ENCODE measurements around the gene FAM240A. TPM values are rescaled to one million over a fixed set of nuclear protein-coding genes. Genes with fewer than 3 reads are reported as not detected.
"Not testable (repeated sequence)": the region's sequence is repeated elsewhere in the genome, so short reads cannot be mapped to it uniquely, and the experiment has no call there.

The FAM240A gene
- total RNA-seq, 1 donor from 2014 or later, result not detected

DNA sequence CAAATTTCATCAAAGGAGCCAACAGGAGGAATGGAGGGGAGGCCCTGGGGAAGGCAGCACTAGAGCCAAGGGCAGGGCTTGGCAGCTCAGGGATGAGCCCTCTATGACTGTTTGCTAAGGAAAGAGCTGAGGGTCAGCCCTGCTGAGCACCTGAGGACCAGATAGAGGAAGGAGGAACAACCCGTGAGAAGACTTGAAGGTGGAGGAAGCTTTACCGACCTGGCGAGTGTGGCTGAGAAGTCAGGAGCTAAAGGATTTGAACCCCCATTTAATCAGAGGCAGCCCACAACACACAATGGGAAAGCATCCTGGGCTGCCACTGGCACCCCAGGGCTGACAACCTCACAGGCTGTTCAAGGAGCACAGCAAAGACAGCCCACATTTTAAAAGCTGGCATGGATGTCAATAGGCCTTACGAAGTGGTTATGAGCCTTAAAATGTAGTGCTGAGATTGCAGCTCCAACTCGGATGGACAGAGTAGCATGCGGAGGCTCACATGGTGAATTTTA, 25.5 kb upstream of the FAM240A start:
- no peak for DNase-seq (ENCODE audit: low read depth)

DNA sequence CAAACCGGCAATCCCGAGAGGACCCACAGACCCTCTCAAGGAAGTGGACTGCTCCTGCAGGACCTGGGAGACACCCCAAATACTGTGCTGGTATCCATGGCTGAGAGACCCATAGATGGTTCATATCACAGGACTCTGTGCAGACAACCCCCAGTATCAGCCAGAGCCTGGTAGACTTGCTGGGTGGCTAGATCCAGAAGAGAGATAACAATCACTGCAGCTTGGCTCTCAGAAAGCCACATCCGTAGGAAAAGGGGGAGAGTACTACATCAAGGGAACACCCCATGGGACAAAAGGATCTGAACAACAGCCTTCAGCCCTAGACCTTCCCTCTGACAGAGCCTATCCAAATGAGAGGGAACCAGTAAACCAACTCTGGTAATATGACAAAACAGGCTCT, 25.1 kb upstream of the FAM240A start:
- DNase-seq (ENCODE audit: low read depth), result not testable (repeated sequence)

DNA sequence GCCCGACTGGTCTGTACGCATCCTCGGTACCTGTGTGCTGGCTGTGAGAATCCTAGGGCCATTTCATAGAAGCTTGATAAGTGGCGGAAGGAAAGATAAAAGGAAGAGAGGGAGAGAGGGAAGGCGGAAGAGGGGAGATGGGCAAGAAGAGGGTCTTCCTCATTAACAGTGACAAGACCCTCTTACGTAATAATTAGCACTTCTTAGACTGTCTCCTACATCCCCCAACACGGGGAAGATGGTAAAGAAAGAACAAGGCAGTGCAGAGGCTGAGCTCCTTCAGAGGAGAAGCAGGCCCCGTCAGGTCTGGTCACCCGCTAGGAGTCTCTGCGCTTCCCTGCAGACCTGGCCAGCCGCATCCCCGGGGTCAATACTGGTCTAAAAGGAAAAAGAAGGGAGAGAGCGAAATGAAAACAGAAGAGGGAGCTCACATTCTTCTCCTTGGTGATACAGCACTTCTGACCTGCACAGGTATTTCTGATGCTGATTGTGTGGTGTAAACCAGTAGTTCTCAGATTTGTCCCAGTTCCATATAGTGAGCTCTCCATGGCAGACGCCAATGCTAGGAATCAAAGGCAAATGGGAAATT, 19.0 kb upstream of the FAM240A start:
- DNase-seq (ENCODE audit: low read depth), result no peak

DNA sequence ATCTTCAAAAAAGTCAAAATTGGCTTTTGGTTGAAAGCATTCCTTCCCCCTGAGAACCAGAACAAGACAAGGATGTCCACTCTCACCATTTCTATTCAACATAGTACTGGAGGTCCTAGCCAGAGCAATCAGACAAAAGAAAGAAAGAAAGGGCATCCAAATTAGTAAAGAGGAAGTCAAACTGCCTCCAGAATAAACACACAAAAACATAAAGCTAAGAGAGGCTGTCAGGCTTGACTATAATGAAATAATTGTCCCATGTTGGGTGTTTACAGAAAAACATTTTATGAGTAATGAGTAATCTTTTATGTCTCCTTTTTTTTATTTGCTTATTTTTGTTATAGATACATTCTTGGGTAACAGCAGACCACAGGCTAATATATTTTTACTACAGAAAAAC, 18.3 kb upstream of the FAM240A start:
- no peak for DNase-seq (ENCODE audit: low read depth)

DNA sequence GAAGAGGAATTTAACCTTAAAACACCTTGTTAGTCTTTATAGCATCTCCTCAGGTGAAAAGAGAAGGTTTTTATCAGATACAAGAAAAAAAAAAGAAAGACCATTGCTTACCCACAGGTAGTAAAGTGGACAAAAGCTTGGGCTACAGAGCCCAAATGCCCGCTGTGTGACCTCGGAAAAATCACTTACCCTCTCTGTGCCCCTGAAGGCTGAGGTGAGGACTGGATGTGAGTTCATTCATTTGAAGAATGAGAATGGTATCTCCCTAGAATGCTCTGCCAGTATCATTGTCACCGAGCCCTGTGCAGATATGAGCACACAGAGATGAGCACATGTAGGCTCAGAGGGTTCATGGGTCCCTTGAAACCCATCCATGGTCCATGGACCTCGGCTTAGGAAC, 17.6 kb upstream of the FAM240A start:
- no peak for DNase-seq (ENCODE audit: low read depth)

DNA sequence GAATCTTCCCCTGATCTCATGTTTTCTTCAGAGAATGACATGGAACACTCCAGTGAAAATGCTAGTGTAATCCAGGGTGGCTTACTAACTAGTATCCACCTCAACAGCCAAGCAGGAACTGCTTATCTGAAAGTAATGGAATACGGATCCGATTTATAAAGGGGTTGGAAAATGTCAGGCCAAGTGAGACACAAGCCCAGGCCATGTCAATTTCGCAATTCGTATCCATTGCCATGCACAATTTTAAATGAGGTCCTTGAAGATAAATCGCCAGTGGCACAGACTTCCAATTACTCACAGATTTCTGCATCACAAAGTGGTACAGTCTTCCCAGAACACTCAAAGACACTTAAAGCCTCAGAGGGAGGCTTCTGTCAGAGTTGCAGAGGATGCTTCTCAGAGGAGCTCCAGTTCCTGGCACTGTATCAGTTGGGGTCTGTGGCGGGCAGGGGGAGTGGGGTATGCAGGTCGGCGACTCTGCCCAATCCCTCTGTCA, 16.5 kb upstream of the FAM240A start:
- no peak for DNase-seq (ENCODE audit: low read depth)

DNA sequence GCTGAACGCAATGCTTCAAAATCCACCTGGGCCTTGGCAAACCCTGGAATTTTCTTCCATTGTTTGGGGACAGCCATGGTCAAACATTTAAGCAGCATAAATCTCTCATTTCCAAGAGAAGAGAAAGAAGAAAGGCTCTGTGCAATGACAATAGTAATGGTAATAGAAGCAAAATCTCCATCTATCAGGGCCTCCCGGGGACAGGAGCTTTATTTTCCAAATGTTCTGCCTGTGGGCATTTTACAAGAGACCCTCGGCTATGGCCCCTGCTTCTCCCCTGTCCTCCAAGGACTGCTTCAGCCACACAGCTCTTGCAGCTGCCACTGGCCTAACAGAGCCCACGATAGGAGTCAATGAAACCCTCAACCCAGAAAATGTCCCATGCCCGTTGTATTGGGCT, 12.7 kb upstream of the FAM240A start:
- DNase-seq (ENCODE audit: low read depth), result no peak

DNA sequence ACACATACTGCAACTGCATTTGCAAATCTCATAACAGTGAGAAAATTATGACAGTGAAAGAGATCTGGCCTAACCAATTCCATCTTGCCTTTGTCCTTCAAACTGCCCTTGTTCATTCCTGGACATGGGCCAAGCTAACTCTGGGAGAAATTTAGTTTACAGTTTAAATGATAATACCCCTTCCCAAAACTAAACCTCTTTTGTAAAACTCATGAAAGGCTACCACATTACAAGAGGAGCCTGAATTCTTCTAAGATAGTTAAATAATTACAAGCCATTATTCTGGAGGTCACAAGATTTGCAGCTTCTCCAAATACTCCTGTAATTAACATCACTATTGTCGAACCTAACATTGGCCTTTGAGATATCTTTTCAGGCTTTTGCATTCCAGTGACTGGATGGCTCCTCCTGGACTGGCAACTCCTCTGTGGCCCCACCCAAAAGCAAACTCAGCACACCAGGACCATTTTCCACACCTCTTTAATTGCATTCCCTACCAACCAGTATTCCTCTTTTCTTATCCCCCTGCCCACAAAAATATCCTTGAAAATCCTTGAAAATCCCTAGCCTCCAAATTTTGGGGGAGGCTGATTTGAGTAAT, 8.8 kb upstream of the FAM240A start:
- DNase-seq (ENCODE audit: low read depth), result no peak

DNA sequence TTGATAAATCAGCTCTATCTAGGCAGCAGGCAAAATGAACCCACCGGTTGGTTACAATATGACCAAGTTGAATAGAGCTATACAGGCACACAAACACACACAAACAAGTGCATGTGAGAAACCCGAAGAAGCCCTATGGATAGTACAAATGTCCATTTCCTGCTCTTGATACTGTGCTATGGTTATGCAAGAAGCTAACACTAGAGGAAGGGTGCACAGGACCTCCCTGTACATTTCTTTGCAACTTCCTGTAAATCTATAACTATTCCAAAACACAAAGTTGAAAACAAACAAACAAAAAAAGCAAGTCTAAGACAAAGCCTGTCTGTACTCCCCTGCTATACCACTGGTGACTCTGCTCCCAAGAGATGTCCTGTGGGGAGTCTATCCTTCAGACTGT, 8.2 kb upstream of the FAM240A start:
- DNase-seq (ENCODE audit: low read depth), result no peak

DNA sequence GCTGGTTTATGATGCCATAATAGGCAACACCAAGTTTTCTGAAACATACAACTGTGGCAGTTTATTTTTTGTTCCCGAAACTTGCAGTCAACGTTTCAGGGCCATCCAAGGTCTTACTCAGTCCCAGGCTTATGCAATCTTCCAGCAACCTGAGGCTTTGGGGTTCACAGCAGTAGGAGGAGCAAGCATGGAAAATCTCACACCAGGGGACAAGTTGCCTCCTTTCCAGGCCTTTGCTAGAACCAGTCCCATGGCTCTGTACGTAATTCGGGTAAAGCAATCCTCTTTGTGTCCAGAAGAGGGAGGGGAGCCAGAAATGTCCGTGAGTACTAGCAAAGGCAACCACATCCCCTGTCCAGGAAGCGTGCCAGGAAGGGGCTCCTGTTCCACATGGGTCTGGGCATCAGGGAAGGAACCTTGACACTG, 4.7 kb upstream of the FAM240A start:
- DNase-seq (ENCODE audit: low read depth), result no peak

DNA sequence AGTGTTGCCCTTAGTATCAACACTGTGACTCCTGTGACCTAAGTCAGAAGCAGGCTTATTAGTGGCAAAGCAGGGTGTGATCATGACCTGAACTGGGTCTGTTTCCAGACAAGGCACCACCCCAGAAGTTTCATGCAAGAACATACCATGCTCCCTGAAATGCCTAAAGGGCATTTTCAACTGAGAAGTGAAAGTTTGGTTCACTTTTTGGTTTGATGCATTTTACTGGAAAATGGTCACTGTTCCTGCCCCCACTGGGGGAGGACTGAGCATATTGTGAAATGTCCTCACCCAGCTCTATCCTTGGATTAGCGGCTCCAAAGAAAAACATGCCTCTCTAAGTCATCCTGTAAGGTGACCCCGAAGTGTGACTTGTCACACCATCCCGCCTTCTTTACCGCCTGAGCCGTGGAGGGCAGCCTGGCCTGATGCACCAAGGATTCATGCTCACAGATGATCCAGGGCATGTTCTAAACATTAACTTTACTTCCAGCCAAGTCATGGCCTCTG, 3.1 kb upstream of the FAM240A start:
- DNase-seq (ENCODE audit: low read depth), result peak; percentile 51

DNA sequence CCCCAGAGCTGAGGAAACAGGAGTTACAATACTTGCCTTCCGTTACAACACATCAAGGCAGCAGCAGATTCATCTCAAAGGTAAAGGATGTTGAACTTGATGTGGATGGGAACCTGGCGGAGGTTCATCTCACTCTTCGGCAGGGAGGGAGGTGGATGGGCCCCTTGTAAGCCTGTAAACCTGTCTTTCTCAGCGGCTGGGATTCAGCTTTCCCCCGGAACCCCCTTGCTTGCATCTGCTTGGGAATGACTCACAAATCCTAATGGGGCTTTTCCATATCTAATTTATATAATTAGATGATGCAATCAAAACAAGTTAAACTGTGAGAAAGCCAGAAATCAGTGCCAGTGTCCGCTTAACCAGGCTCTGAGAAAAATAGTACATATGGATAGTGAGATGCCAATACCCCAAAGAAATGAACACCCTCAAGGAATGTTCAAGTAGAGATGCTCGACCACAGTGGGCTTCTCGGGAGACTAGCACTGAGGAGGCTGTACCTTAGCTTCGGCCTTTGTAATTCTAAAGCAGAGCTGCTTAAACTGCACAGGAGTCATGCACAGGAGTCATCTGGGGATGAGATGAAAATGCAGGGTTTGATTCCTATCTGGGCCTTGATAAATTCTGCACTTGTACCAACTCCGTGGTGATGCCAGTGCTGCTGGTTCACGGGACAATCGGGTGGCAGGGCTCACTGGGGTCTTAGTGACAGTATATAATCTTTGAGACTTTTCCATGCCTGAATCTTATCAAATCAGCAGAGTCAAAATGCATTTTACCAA, 2.2 kb upstream of the FAM240A start:
- no peak for DNase-seq (ENCODE audit: low read depth)

DNA sequence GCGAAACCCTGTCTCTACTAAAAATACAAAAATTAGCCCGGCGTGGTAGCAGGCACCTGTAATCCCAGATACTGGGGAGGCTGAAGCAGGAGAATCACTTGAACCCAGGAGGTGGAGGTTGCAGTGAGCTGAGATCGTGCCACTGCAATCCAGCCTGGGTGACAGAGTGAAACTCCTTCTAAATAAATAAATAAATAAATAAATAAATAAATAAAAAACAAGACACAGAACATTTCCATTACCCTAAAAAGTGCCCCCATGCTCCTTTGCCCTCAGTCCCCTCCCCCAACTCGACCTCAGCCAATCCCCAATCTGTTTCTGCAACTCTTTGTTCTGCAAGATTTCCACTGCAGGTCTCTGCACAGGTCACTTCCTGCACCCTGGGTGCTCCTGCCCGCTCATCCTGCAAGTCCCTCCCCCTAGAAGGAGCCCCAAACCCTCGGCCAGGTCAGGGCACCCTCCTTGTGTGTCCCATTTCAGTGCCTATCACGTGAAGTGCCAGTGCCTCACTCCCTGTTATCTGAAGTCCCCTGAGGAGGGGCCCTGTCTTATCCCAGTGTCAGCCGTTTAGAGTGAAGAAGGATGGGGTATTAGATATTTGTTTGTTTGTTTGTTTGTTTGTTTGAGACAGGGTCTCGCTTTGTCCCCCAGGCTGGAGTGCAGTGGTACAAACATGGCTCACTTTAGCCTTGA, 1.1 kb downstream of the FAM240A start:
- no peak for DNase-seq (ENCODE audit: low read depth)

DNA sequence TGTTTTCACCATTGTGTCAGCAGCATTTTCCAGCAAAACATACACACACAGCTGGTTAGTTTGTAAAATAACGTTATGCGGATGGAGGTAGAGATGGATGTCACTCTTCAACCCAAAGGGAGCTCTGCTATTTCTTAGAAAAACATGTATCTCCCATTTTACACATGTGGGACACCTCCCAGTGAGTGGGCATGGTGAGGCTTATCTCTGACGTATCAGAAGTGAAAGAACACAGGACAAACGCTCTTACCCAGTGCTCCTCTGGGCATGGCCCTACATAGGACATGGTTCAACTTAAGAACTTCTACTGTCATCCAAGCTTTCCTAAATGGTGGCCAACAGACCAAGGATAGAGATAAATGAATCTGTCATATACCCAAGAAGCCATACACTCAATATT, 2.1 kb downstream of the FAM240A start:
- no peak for DNase-seq (ENCODE audit: low read depth)

DNA sequence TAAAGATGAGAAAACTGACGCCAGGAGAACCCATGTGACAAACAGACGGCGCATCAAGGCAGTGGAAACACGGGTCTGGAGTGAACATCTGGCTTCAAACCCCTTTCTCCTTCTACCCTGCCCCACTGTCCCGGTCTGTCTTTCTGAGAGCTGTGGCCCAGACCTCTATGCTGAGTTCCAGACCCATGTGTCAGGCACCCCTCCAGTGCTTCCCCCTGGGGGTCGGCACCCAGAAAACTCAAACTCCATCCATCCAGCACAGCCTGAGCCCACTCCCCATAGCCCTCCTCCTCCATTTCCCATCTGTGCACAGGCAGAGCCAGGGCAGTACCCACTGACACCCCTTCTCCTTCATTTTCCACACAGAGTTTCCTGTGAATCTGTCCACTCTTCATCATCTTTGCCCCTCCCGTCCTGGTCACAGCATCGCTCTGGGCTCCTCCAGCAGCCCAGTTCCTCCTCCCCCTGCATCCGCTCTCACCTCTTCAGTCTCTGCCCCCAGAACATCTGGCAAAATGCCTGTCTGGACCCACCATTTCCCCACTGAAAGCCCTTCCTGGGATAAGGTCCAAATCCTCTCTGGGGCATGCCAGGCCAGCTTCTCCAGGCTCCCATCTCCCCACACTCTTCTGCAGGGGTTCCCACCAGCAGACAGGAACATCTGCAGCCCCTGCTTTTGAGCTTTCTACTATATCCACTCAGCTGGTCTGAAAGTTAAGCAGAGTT, 2.9 kb downstream of the FAM240A start:
- DNase-seq (ENCODE audit: low read depth), result no peak

DNA sequence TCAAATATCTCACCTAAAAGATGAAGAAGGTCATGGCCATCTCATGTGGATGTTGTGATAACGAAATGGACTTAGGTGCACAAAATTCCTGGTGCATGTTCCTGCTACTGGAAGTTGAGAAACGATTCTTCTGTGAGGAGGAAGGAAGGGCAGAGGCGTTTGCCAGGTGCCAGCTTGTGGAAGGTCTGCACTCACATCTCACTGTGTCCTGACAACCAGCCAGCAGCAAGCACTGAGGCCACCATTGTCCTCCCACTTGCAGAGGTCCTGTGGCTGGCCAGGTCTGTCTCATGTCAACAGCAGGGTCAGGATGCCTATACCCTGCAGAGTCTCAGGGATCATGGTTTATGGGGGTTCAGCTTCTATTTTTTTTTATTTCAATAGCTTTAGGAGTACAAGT, 3.7 kb downstream of the FAM240A start:
- DNase-seq (ENCODE audit: low read depth), result no peak

DNA sequence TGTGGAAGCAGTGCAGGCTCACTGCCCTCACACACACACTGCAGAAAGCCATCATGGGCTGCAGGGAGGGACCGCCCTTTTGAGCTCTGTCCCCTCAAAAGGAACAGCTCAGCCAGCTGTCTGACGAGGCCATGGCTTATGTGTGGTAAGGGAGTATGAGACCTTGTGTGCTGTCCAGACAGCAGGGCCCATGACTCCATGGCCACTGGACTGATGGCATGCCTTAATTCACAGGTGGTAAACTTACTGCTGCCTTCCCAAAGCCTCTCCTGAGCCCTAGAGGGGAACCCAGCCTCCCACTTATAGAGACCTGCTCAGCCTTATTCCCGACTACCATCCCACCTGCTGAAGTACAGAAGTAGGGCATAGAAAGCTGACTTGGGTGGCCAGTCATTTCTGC, 5.6 kb downstream of the FAM240A start:
- DNase-seq (ENCODE audit: low read depth), result no peak

DNA sequence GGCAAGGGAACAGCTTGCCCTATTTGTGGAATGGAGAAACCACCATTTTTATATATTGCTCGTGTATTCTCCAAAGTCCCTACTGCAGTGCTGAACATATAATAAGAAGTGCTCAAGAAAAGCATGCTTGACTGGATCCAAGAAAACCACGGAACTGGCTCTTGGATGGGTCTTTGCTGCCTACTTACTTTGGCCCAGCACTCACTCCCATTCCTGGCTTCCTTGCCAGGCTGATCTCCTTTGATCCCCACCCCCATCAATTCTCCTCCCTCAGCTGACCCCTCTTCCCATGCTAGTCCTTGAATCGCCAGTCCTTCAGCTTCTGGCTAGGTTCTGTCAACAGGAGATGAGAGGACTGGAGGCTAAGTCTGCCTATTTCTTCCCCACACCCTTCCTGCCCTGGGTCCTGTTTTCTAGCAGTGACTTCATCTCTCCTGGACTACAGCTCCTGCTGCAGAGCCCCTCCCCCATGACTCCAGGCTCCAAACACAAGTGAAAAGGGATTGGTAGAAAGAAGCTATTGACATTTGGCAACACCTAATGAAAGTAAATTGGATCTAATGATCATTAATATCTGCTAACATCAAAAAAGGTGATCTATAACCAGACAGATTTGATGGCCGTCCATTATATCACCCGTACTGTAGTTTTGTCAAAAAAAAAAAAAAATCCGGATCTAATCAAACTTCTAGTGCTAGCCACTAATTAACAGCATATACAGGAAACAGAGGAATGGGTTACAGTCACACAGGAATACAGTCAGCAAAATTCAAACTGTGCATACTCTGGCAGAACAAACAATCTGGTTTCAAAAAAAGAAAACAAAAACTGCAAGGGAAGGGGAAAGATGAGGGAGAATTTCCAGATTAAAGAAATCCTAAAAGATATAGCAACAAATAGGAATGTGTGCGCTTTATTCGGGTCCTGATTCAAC, 7.8 kb downstream of the FAM240A start:
- peak; percentile 71 for DNase-seq (ENCODE audit: low read depth)

DNA sequence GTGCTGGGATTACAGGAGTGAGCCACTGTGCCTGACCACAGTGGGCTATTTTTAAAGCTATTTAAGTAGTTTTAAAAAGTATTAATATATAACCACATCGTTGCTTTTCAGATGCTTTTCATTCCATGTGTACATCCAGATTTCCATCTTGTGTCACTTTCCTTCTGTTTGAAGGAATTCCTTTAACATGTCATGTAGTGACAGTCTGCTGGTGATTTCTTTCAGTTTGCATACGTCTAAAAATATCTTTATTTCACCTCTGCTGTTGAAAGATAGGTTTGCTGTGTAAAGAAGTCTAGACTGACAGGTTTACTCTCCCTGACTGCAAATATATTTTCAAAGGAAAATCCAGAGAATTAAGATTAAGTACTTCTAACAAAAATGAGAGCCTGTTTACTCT, 12.2 kb downstream of the FAM240A start:
- DNase-seq (ENCODE audit: low read depth), result no peak

DNA sequence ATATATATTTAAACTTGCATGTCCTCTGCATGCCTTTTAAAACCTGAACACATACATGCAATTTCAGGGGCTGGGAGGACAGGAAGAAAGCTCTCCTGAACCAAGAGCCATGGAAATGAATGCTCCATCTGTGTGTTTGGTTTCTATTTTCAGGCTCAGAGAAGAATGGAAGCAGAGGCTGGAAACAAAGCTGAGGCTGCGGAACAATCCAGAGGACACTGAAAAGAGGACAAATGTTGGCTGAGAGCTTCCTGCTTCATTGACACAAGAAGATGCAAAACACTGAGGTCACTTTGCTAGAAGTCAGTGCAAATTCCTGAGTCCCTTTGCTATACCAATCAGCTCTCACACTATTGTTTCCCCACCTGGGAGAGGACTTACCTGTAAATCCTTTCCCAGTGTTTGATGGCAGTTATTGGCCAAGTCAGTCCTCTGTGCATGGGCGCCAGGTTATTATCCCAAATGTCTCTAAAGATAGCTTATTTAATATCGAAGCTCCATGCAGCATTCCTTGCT, 12.7 kb downstream of the FAM240A start:
- DNase-seq (ENCODE audit: low read depth), result no peak

Data from renal cortical epithelial cell (primary cell).